Measurements from ENCODE around the gene ZNF423. TPM values are rescaled to one million over a fixed set of nuclear protein-coding genes. Genes with fewer than 3 reads are reported as not detected.

The ZNF423 gene
- total RNA-seq (10 to 100 TPM in 1 of 9 donors, 1 to 10 TPM in 8; 4.4 to 10.6 (median 6.3) TPM), polyA plus RNA-seq (1 to 10 TPM; 1.7 to 4.9 (median 2.3) TPM)
- long read RNA-seq, donor 1: 0 reads
- long read RNA-seq, donor 2: 0 reads
- long read RNA-seq, donor 3: 0 reads
- long read RNA-seq, donor 4, partial matches to known transcripts: 1 of 3 reads
- long read RNA-seq, donor 4, other reads (novel, unspliced or antisense): 2 of 3 reads
- long read RNA-seq, donor 5, partial matches to known transcripts: 3 of 5 reads
- long read RNA-seq, donor 5, other reads (novel, unspliced or antisense): 2 of 5 reads
- long read RNA-seq, donor 6, partial matches to known transcripts: 2 of 2 reads
- long read RNA-seq, donor 6, other reads (novel, unspliced or antisense): 0 of 2 reads
- long read RNA-seq, donor 7: 0 reads
- long read RNA-seq, donor 8, full-length matches to known transcripts: 2 of 7 reads
- long read RNA-seq, donor 8, partial matches to known transcripts: 5 of 7 reads
- long read RNA-seq, donor 8, other reads (novel, unspliced or antisense): 0 of 7 reads
- long read RNA-seq, donor 9, full-length matches to known transcripts: 1 of 1 reads
- long read RNA-seq, donor 9, partial matches to known transcripts: 0 of 1 reads
- long read RNA-seq, donor 9, other reads (novel, unspliced or antisense): 0 of 1 reads
- long read RNA-seq, donor 10: 0 reads

GRCh38 chr16:49855822-49856671, at the start of gene ZNF423:
ZNF423 (minus strand) TSS chr16:49856112; CDS start chr16:49855774, 338 bp downstream.
- H3K9me3 ChIP-seq (replicated peaks in 1 of 3): no peaks in the 10 kb centered on the region
- 0 to 2% (median 1%) methylated on average over 33 to 67 of the region's 70 CpGs for WGBS, 4 donors
- intact Hi-C loops (cut with DNase I): loop anchor here in 1 of 2 donors (5.0 to 10.0 kb wide), 2 partner anchors 251 to 364 kb away; no protein-coding TSS in a partner anchor
- H3K27ac ChIP-seq: peak within 1 kb of the TSS in 4 of 5 donors; percentile 11 to 94 (median 75)
- peaks cover 11 to 29% of the 10 kb centered on the region in 2 donors for H3K4me1 ChIP-seq (replicated peaks in 1 of 2)
- TF ChIP-seq POLR2A (IDR thresholded peaks at IDR 0.05) (no peak), CTCF (IDR thresholded peaks at IDR 0.05) (no peak)
- peak within 1 kb of the TSS; percentile 18 to 94 (median 40) for H3K4me3 ChIP-seq
- H3K36me3 ChIP-seq (replicated peaks in 1 of 2): no peaks in the 10 kb centered on the region
- DNase-seq: peak in 2 of 7 donors; percentile 36 to 38
- H3K27me3 ChIP-seq: no peaks in the 10 kb centered on the region

- H3K4me3 ChIP-seq: no peak overlapping the region
- H3K4me1 ChIP-seq (replicated peaks in 1 of 2): no peaks in the 10 kb centered on the region
- intact Hi-C loops (cut with DNase I): no loop called here
- no peak overlapping the region for H3K27ac ChIP-seq
- WGBS, 4 donors: 87 to 93% (median 88%) methylated on average over 9 of the region's 9 CpGs
- no peak for TF ChIP-seq CTCF (IDR thresholded peaks at IDR 0.05)
- TF ChIP-seq POLR2A (IDR thresholded peaks at IDR 0.05): no peak
- no peak for DNase-seq
- H3K9me3 ChIP-seq (replicated peaks in 1 of 3): no peaks in the 10 kb centered on the region
- no peaks in the 10 kb centered on the region for H3K27me3 ChIP-seq
- no peaks in the 10 kb centered on the region for H3K36me3 ChIP-seq (replicated peaks in 1 of 2)
These were observed 48.6 kb upstream of the ZNF423 start for GRCh38 chr16:49904348-49905062.

- Histone ChIP-seq H3K4me1 (replicated peaks in 1 of 2) (no peaks in the 10 kb centered on the region), H3K9me3 (replicated peaks in 1 of 3) (no peaks in the 10 kb centered on the region), H3K36me3 (replicated peaks in 1 of 2) (no peaks in the 10 kb centered on the region), H3K4me3 (no peak overlapping the region), H3K27ac (no peak overlapping the region), H3K27me3 (no peaks in the 10 kb centered on the region)
- WGBS, 4 donors: 66 to 79% (median 76%) methylated on average over 5 of the region's 5 CpGs
- intact Hi-C loops (cut with DNase I): no loop called here
- no peak for DNase-seq
- TF ChIP-seq POLR2A (IDR thresholded peaks at IDR 0.05): no peak
- no peak for TF ChIP-seq CTCF (IDR thresholded peaks at IDR 0.05)
These were observed 47.0 kb upstream of the ZNF423 start for GRCh38 chr16:49902908-49903307.
